Subcutaneous adipose tissue (tissue), 4 donors: ENCODE data around the gene NUCB1. TPM values are rescaled to one million over a fixed set of nuclear protein-coding genes. Genes with fewer than 3 reads are reported as not detected.

Experiments
- total RNA-seq, 4 donors: library from RNA; depleted of rRNA; stranded (reverse); fragments of >200 nt; gene quantifications; one replicate each; pipeline ENCODE4 v1.1.0, GENCODE V29; 2016
- TF ChIP-seq, protein P1 (sequence below): fragments of 450-650 bp; IDR thresholded peaks from one replicate; pipeline ENCODE4 v1.5.1; 2016; ENCODE audit warnings: low read depth, mild to moderate bottlenecking, control low read depth, antibody characterized with exemption, moderate library complexity

NUCB1 gene
- total RNA-seq, 4 donors from 2014 or later = 128 to 480 (median 313) TPM

DNA sequence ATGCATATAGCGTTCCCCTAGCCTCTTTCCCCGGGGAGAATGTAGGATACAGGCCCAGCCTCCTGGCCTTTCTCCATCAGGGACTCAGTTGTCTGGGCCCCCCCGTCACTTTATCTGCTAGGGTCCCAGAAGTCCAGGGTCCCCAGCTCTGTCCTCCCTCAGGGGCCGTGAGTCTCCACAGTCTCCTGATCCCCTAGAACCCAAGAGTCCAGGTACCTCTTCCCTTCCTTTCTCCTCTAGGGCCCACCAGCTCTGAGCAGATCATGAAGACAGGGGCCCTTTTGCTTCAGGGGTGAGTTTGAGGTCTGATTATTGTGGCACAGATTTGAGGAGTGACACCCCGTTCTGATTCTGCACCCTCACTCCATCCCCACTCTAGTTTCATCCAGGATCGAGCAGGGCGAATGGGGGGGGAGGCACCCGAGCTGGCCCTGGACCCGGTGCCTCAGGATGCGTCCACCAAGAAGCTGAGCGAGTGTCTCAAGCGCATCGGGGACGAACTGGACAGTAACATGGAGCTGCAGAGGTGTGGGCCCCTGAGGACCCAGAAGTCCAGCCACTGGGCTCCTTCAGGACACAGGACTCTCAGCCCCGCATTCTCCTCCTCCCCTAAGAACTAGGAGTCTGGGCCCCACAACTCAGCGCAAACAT, 55.3 kb downstream of the NUCB1 start:
- TF ChIP-seq, protein P1, sequence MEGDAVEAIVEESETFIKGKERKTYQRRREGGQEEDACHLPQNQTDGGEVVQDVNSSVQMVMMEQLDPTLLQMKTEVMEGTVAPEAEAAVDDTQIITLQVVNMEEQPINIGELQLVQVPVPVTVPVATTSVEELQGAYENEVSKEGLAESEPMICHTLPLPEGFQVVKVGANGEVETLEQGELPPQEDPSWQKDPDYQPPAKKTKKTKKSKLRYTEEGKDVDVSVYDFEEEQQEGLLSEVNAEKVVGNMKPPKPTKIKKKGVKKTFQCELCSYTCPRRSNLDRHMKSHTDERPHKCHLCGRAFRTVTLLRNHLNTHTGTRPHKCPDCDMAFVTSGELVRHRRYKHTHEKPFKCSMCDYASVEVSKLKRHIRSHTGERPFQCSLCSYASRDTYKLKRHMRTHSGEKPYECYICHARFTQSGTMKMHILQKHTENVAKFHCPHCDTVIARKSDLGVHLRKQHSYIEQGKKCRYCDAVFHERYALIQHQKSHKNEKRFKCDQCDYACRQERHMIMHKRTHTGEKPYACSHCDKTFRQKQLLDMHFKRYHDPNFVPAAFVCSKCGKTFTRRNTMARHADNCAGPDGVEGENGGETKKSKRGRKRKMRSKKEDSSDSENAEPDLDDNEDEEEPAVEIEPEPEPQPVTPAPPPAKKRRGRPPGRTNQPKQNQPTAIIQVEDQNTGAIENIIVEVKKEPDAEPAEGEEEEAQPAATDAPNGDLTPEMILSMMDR = no peak

DNA sequence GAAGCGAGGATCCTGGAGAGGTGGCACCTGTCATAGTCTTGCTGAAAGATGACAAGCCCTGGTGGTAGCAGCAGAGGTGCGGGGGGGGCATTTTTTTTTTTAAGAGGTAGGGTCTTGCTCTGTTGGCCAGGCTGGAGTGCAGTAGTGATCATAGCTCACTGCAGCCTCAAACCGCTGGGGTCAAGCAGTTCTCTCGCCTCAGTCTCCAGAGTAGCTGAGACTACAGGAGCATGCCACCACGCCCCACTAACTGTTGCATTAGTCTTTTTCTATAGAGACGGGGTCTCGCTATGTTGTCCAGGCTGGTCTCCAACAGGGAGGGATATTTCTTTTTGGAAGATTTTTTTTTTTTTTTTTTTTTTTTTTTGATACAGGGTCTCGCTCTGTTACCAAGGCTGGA, 57.9 kb downstream of the NUCB1 start:
- TF ChIP-seq, protein P1 = no peak

DNA sequence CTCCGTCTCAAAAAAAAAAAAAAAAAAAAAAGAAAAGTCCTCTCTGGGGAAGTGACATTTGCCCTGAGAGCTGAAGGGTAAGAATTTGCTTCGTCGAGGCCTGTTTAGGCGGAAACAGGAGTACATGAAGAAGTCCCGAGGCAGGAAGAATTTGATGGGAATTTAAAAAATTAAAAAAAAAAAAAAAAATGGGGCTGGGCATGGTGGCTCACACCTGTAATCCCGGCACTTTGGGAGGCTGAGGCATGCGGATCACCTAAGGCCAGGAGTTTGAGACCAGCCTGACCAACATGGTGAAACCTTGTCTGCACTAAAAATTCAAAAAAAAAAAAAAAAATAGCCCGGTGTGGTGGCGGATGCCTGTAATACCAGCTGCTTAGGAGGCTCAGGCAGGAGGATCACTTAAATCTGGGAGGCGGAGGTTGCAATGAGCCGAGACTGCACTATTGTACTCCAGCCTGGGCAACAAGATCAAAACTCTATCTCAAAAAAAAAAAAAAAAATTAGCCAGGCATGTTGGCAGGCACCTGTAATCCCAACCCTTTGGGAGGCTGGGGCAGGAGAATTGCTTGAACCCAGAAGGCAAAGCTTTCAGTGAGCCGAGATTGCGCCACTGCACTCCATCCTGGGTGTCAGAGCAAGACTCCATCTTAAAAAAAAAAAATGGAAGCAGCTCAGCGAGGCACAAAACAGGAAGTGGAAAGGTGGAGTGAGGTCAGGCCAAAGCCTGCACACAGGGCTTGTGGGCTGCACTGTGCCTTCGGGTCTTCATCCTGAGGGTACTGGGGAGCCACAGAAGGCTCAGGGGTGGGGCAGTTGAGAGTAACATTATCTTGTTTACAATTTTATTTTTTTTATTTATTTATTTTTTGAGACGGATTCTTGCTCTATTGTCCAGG, 59.5 kb downstream of the NUCB1 start:
- TF ChIP-seq, protein P1 = no peak

DNA sequence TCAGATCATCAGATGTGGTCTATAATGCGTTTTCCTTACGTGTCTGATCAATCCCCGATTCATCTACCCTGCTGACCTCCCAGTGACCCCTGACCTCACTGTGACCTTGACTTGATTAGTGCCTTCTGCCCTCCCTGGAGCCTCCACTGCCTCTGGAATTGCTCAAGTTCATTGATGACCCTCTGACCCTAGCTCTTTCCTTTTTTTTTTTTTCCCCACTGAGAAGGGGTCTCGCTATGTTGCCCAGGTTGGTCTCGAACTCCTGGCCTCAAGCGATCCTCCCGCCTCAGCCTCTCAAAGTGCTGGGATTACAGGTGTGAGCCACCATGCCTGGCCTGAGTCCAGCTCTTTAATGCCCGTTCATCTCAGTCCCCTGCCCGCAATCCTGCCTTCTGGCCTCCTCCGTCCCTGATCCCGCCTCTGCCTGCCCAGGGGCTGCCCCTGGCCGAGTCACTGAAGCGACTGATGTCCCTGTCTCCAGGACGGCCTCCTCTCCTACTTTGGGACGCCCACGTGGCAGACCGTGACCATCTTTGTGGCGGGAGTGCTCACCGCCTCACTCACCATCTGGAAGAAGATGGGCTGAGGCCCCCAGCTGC, 61.0 kb downstream of the NUCB1 start:
- TF ChIP-seq, protein P1 = no peak

DNA sequence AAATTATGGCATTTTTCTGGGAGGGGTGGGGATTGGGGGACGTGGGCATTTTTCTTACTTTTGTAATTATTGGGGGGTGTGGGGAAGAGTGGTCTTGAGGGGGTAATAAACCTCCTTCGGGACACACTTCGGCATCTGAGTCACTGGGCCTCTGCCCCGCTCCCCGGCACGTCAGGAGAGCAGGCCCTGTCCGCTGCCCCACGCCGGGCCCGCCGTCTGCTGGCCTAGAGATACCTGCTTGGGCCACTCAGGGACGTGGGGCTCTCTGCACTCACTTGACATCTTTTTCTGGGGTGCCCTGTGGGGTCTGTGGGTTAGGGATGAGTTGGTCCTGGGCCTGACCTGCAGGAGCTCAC, 61.5 kb downstream of the NUCB1 start:
- TF ChIP-seq, protein P1 = no peak

DNA sequence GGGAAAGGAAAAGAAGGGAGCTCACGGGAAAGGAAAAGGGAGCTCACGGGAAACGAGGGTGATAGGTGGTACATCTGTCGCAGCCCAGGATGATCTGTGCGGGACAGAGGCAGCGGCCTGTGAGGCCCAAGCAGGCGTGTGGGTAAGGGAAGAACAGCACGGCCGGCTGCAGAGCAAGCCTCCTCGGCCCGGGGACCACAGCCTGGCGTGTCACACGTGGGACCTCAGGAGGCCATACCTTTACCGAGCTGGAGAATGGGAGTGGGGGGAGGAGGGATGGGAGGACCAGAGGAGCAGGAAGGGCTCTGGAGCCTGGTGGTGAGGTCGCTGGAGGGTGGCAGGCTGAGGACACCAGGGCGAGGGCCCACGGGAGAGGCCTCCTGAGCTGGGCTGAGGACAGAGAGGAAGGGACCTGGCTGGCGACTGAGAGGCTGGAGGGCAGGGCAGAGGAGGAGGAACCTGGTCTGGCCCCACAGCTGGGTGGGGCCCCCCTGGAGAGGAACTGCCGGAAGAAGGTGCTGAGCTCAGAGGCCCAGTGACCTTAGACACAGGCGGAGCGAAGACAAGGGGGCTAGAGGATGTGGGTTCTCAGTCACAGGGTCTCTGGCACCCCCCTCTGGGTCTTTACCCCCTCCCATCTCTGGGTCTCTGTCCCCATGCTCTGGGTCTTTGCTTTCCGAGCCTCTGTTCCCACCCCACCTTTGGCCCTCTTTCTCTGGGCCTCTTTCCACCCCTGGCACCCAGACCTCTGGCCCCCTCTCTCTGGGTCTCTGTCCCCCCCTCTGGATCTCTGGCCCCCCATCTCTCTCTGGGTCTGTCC, 62.1 kb downstream of the NUCB1 start:
- TF ChIP-seq, protein P1 = no peak
